GM12878 (cell line): ENCODE measurements around the gene SCARB2. TPM values are rescaled to one million over a fixed set of nuclear protein-coding genes. Genes with fewer than 3 reads are reported as not detected.

Source experiments
- ATAC-seq: fragments of 200-7000 bp; cut with Tn5 transposase; 3 replicates; pipeline ENCODE4 v1.9.1; 2020; ENCODE audit warnings: mild to moderate bottlenecking, moderate library complexity
- BruUV-seq: library from RNA; stranded (reverse); fragments of 400-500 nt; replicated peaks from 2 replicates; lab custom pipeline; 2021; lab: Mats Ljungman, UMichigan
- CTCF ChIA-PET: fragments of 300-600 bp; sonication (Branson Sonifier 250); formaldehyde crosslinking; extraction: SDS; loops from one replicate; lab custom pipeline; 2021; ENCODE audit warnings: inconsistent platforms; lab: Yijun Ruan, JAX
- POLR2A ChIA-PET: fragments of 350-600 bp; formaldehyde crosslinking; extraction: SDS; loops from one replicate; lab custom pipeline; 2021; ENCODE audit warnings: inconsistent platforms; lab: Charles Lee
- RAD21 ChIA-PET: fragments of 300-600 bp; sonication (Branson Sonifier 250); formaldehyde crosslinking; loops from one replicate; lab custom pipeline; 2023; ENCODE audit warnings: antibody characterized with exemption; ENCODE audit not compliant: unreplicated experiment; lab: Charles Lee
- SMC1A ChIA-PET: fragments of 300-600 bp; sonication (Branson Sonifier 250); formaldehyde crosslinking; loops from one replicate; lab custom pipeline; 2023; ENCODE audit not compliant: unreplicated experiment, uncharacterized antibody; lab: Charles Lee
- DNase-seq: peaks from one replicate; pipeline ENCODE4 v3.0.0-alpha.2; 2011; ENCODE audit warnings: low read depth, low spot score
- FAIRE-seq: peaks from 3 replicates; lab custom pipeline; 2011; peaks lifted over from hg19 to GRCh38; lab: Jason Lieb, UNC
- H2AFZ ChIP-seq: 2 replicates; pipeline ENCODE4 v1.6.0; 2011; ENCODE audit warnings: low read depth, low read length, control low read depth; ENCODE audit not compliant: control insufficient read depth
- H3K27ac ChIP-seq: 2 replicates; pipeline ENCODE4 v1.5.1; 2011; ENCODE audit warnings: control low read depth; ENCODE audit not compliant: control insufficient read depth, insufficient read depth
- H3K27me3 ChIP-seq, 2 experiments: replicated peaks in 1 of 2; 2 replicates each; pipeline versions ENCODE4 v1.6.0 to v1.6.1; 2011; ENCODE audit warnings: low read length in 1 of 2; ENCODE audit not compliant: control insufficient read depth in 2 of 2, insufficient read depth in 2 of 2
- H3K36me3 ChIP-seq, 2 experiments: 2 replicates each; pipeline ENCODE4 v1.5.1; 2011; ENCODE audit warnings: low read length in 1 of 2; ENCODE audit not compliant: control insufficient read depth in 2 of 2, insufficient read depth in 2 of 2
- H3K4me1 ChIP-seq: 2 replicates; pipeline ENCODE4 v1.6.1; 2011; ENCODE audit warnings: mild to moderate bottlenecking, low read length, moderate library complexity, mixed read lengths; ENCODE audit not compliant: control insufficient read depth, insufficient read depth
- H3K4me2 ChIP-seq: 2 replicates; pipeline ENCODE4 v1.6.0; 2011; ENCODE audit warnings: control low read depth; ENCODE audit not compliant: control insufficient read depth, insufficient read depth
- H3K4me3 ChIP-seq: fragments of 200-600 bp; sonication (generic); 2 replicates; pipeline ENCODE4 v1.5.1; 2016
- H3K79me2 ChIP-seq: 2 replicates; pipeline ENCODE4 v1.6.0; 2011; ENCODE audit warnings: low read length; ENCODE audit not compliant: control insufficient read depth, insufficient read depth
- H3K9ac ChIP-seq: 2 replicates; pipeline ENCODE4 v1.8.0; 2011; ENCODE audit warnings: low read length, control low read depth, mixed read lengths; ENCODE audit not compliant: control insufficient read depth, insufficient read depth
- H3K9me3 ChIP-seq: replicated peaks from 3 replicates; pipeline ENCODE4 v1.5.1; 2011; ENCODE audit warnings: mild to moderate bottlenecking, low read length; ENCODE audit not compliant: control insufficient read depth, insufficient read depth
- H4K20me1 ChIP-seq: 2 replicates; pipeline ENCODE4 v1.6.0; 2011; ENCODE audit not compliant: control insufficient read depth, insufficient read depth
- DPF2 ChIP-seq: fragments of 450-650 bp; IDR thresholded peaks from 2 replicates; pipeline ENCODE4 v1.6.1; 2017; ENCODE audit warnings: mild to moderate bottlenecking
- E2F4 ChIP-seq: IDR thresholded peaks from 2 replicates; pipeline ENCODE4 v1.6.1; 2012; ENCODE audit warnings: low read depth, low read length, improper control_type of control experiment
- E4F1 ChIP-seq: fragments of 450-650 bp; IDR thresholded peaks from 2 replicates; pipeline ENCODE4 v1.6.1; 2018; ENCODE audit warnings: borderline replicate concordance, mild to moderate bottlenecking; ENCODE audit not compliant: partially characterized antibody
- GABPA ChIP-seq: IDR thresholded peaks from 2 replicates; pipeline ENCODE4 v1.6.1; 2014; ENCODE audit warnings: antibody characterized with exemption, low read depth, mild to moderate bottlenecking, inconsistent platforms
- HDAC2 ChIP-seq: fragments of 200-600 bp; sonication (generic); IDR thresholded peaks from 2 replicates; pipeline ENCODE4 v1.6.1; 2017
- JUND ChIP-seq: IDR thresholded peaks from 2 replicates; pipeline ENCODE4 v1.6.1; 2012; ENCODE audit warnings: low read depth, mild to moderate bottlenecking, low read length, improper control_type of control experiment, moderate library complexity
- MEF2A ChIP-seq: IDR thresholded peaks from 2 replicates; pipeline ENCODE4 v1.6.1; 2011; ENCODE audit warnings: low read depth, mild to moderate bottlenecking, low read length, moderate library complexity; ENCODE audit not compliant: insufficient read depth
- MTA2 ChIP-seq: fragments of 450-650 bp; IDR thresholded peaks from 2 replicates; pipeline ENCODE4 v1.6.1; 2016; ENCODE audit warnings: low read depth, mild to moderate bottlenecking, moderate library complexity
- PKNOX1 ChIP-seq: fragments of 450-650 bp; IDR thresholded peaks from 2 replicates; pipeline ENCODE4 v1.6.1; 2016; ENCODE audit warnings: mild to moderate bottlenecking
- PML ChIP-seq: IDR thresholded peaks from 2 replicates; pipeline ENCODE4 v1.6.1; 2012; ENCODE audit warnings: low read length, inconsistent platforms
- REST ChIP-seq: IDR thresholded peaks from 2 replicates; pipeline ENCODE4 v1.6.1; 2012; ENCODE audit warnings: mild to moderate bottlenecking, low read depth, low read length
- TCF12 ChIP-seq: IDR thresholded peaks from 2 replicates; pipeline ENCODE4 v1.6.1; 2011; ENCODE audit warnings: low read depth, mild to moderate bottlenecking, low read length
- ZNF622 ChIP-seq: fragments of 450-650 bp; IDR thresholded peaks from 2 replicates; pipeline ENCODE4 v1.6.1; 2017; ENCODE audit warnings: mild to moderate bottlenecking, inconsistent platforms
- in situ Hi-C: fragments of 300-500 bp; cut with MboI; formaldehyde crosslinking; loops from 9 replicates; pipeline ENCODE4 v1.14.3; 2018; ENCODE audit warnings: mixed read lengths
- intact Hi-C: fragments of 100-400 bp; cut with micrococcal nuclease; formaldehyde crosslinking; loops from one replicate; pipeline ENCODE4 v1.14.2; 2022; ENCODE audit not compliant: unreplicated experiment
- polyA plus RNA-seq, 11 experiments: library from polyadenylated mRNA; depleted of rRNA in 4 of 11; unstranded in 6 of 11; stranded (reverse) in 5 of 11; fragments of >200 nt; fragmentation: Nextera tagmentation in 4 of 11; fragmentation: Illumina TruSeq in 1 of 11; extraction: Ambion mirVana in 4 of 11; extraction: Trizol in 1 of 11; gene quantifications; 1 replicate in 1 of 11; 2 replicates in 10 of 11; pipeline versions ENCODE4 v1.2.1 to v1.2.3, GENCODE V29; 2011 to 2016; ENCODE audit warnings: inconsistent platforms in 2 of 11, missing spikeins in 2 of 11, low read depth in 1 of 11
- total RNA-seq, 4 experiments: library from RNA; depleted of rRNA in 3 of 4; stranded (reverse); fragments of >200 nt in 3 of 4; fragmentation: Illumina TruSeq in 1 of 4; extraction: Trizol in 1 of 4; gene quantifications; 2 replicates each; pipeline versions ENCODE4 v1.2.1 to v1.2.3, GENCODE V29; 2013 to 2021

The SCARB2 gene
- total and polyA plus RNA-seq, 10 of the 15 experiments (the other 5 are each of a cell fraction or from before 2014, with no cell fraction given): 2.1 to 11.7 (median 9.5) TPM

GRCh38 chr4:76240236-76240635 lies 26.6 kb upstream of the SCARB2 start (continued):
- TF ChIP-seq PKNOX1 (no peak), MEF2A (no peak), E2F4 (no peak), PML (no peak), DPF2 (no peak), ZNF622 (no peak), HDAC2 (no peak)

GRCh38 chr4:76238701-76239100 lies 25.1 kb upstream of the SCARB2 start:
- FAIRE-seq (no peak), DNase-seq (no peak), ATAC-seq (no peak)
- no peaks in the 10 kb centered on the region for H4K20me1 ChIP-seq
- no peaks in the 10 kb centered on the region; the same call in 1 of the 3 replicates for H3K9me3 ChIP-seq
- no peak overlapping the region for H3K27ac ChIP-seq
- POLR2A ChIA-PET: no interaction called here
- intact Hi-C loops: no loop called here
- H3K27me3 ChIP-seq: no peaks in the 10 kb centered on the region; a peak in 1 of 4 replicates
- no TSS peak for BruUV-seq
- in situ Hi-C loops: no loop called here
- H3K4me2 ChIP-seq: no peak overlapping the region
- CTCF ChIA-PET: no interaction called here
- H3K79me2 ChIP-seq: no peaks in the 10 kb centered on the region
- RAD21 ChIA-PET: no interaction called here
- no peak overlapping the region for H3K4me3 ChIP-seq
- no peak overlapping the region for H3K9ac ChIP-seq
- H3K4me1 ChIP-seq: no peaks in the 10 kb centered on the region
- SMC1A ChIA-PET: no interaction called here
- H2AFZ ChIP-seq: no peak overlapping the region
- H3K36me3 ChIP-seq: no peaks in the 10 kb centered on the region
- TF ChIP-seq REST (no peak), MTA2 (no peak), E4F1 (no peak), TCF12 (no peak), GABPA (no peak), JUND (no peak)
